ENCODE data around the gene USP46.
A peak's percentile ranks its signal among the peaks of the same experiment; 100 is the strongest.

Gene USP46

GRCh38 chr4:52588771-52589591 is 70.1 kb downstream of the USP46 start:
- Histone ChIP-seq H3K4me1 (ENCODE audit: insufficient read depth, low read length, poor library complexity, severe bottlenecking) (peaks cover 15% of the 10 kb centered on the region), H3K27me3 (ENCODE audit: insufficient read depth, low read length, poor library complexity, severe bottlenecking) (no peaks in the 10 kb centered on the region), H3K9me3 (ENCODE audit: insufficient read depth, low read depth, low read length) (no peaks in the 10 kb centered on the region), H3K79me2 (ENCODE audit: insufficient read depth, low read length) (no peaks in the 10 kb centered on the region), H3K9ac (ENCODE audit: low read depth, low read length, poor library complexity, severe bottlenecking) (no peak overlapping the region), H2AFZ (ENCODE audit: low read length) (no peak overlapping the region), H3F3A (ENCODE audit: low read depth) (no peaks in the 10 kb centered on the region), H3K9me2 (replicated peaks; ENCODE audit: low read depth, low read length) (no peaks in the 10 kb centered on the region), H3K4me2 (ENCODE audit: low read depth, low read length, poor library complexity, severe bottlenecking) (peak overlapping the region; percentile 26), H3K36me3 (ENCODE audit: insufficient read depth, low read length) (no peaks in the 10 kb centered on the region), H3K4me3 (ENCODE audit: low read length, poor library complexity, severe bottlenecking) (no peak overlapping the region), H4K20me1 (ENCODE audit: insufficient read depth, low read length, poor library complexity, severe bottlenecking) (no peaks in the 10 kb centered on the region)
- TF ChIP-seq EZH2phosphoT487 (IDR thresholded peaks at IDR 0.05; ENCODE audit: borderline replicate concordance) = no peak
- TF ChIP-seq, protein P1, sequence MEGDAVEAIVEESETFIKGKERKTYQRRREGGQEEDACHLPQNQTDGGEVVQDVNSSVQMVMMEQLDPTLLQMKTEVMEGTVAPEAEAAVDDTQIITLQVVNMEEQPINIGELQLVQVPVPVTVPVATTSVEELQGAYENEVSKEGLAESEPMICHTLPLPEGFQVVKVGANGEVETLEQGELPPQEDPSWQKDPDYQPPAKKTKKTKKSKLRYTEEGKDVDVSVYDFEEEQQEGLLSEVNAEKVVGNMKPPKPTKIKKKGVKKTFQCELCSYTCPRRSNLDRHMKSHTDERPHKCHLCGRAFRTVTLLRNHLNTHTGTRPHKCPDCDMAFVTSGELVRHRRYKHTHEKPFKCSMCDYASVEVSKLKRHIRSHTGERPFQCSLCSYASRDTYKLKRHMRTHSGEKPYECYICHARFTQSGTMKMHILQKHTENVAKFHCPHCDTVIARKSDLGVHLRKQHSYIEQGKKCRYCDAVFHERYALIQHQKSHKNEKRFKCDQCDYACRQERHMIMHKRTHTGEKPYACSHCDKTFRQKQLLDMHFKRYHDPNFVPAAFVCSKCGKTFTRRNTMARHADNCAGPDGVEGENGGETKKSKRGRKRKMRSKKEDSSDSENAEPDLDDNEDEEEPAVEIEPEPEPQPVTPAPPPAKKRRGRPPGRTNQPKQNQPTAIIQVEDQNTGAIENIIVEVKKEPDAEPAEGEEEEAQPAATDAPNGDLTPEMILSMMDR (conservative IDR thresholded peaks at IDR 0.05; ENCODE audit: low read length) = no peak

- Histone ChIP-seq H3K79me2 (ENCODE audit: insufficient read depth, low read length) (no peaks in the 10 kb centered on the region), H3K9me2 (replicated peaks; ENCODE audit: low read depth, low read length) (no peaks in the 10 kb centered on the region), H2AFZ (ENCODE audit: low read length) (no peak overlapping the region), H3F3A (ENCODE audit: low read depth) (no peaks in the 10 kb centered on the region), H3K9me3 (ENCODE audit: insufficient read depth, low read depth, low read length) (no peaks in the 10 kb centered on the region), H3K27me3 (ENCODE audit: insufficient read depth, low read length, poor library complexity, severe bottlenecking) (no peaks in the 10 kb centered on the region), H3K4me1 (ENCODE audit: insufficient read depth, low read length, poor library complexity, severe bottlenecking) (peaks cover 15% of the 10 kb centered on the region), H4K20me1 (ENCODE audit: insufficient read depth, low read length, poor library complexity, severe bottlenecking) (no peaks in the 10 kb centered on the region), H3K36me3 (ENCODE audit: insufficient read depth, low read length) (no peaks in the 10 kb centered on the region), H3K9ac (ENCODE audit: low read depth, low read length, poor library complexity, severe bottlenecking) (no peak overlapping the region), H3K4me3 (ENCODE audit: low read length, poor library complexity, severe bottlenecking) (no peak overlapping the region), H3K4me2 (ENCODE audit: low read depth, low read length, poor library complexity, severe bottlenecking) (peak overlapping the region; percentile 26)
- no peak for TF ChIP-seq EZH2phosphoT487 (IDR thresholded peaks at IDR 0.05; ENCODE audit: borderline replicate concordance)
- TF ChIP-seq, protein P1 (conservative IDR thresholded peaks at IDR 0.05; ENCODE audit: low read length) = peak; percentile 80
Measured at GRCh38 chr4:52588097-52588496, 71.0 kb downstream of the USP46 start.

GRCh38 chr4:52586069-52586468 is 73.0 kb downstream of the USP46 start:
- H3K9me3 ChIP-seq (ENCODE audit: insufficient read depth, low read depth, low read length) = no peaks in the 10 kb centered on the region
- no peaks in the 10 kb centered on the region for H3K9me2 ChIP-seq (replicated peaks; ENCODE audit: low read depth, low read length)
- H3K9ac ChIP-seq (ENCODE audit: low read depth, low read length, poor library complexity, severe bottlenecking) = no peak overlapping the region
- TF ChIP-seq, protein P1 (conservative IDR thresholded peaks at IDR 0.05; ENCODE audit: low read length) = no peak
- no peak for TF ChIP-seq EZH2phosphoT487 (IDR thresholded peaks at IDR 0.05; ENCODE audit: borderline replicate concordance)
- no peak overlapping the region for H3K4me3 ChIP-seq (ENCODE audit: low read length, poor library complexity, severe bottlenecking)
- H4K20me1 ChIP-seq (ENCODE audit: insufficient read depth, low read length, poor library complexity, severe bottlenecking) = no peaks in the 10 kb centered on the region
- H3F3A ChIP-seq (ENCODE audit: low read depth) = no peaks in the 10 kb centered on the region
- H3K36me3 ChIP-seq (ENCODE audit: insufficient read depth, low read length) = no peaks in the 10 kb centered on the region
- H3K4me1 ChIP-seq (ENCODE audit: insufficient read depth, low read length, poor library complexity, severe bottlenecking) = peaks cover 15% of the 10 kb centered on the region
- H3K27me3 ChIP-seq (ENCODE audit: insufficient read depth, low read length, poor library complexity, severe bottlenecking) = no peaks in the 10 kb centered on the region
- H2AFZ ChIP-seq (ENCODE audit: low read length) = no peak overlapping the region
- H3K4me2 ChIP-seq (ENCODE audit: low read depth, low read length, poor library complexity, severe bottlenecking) = no peak overlapping the region
- H3K79me2 ChIP-seq (ENCODE audit: insufficient read depth, low read length) = no peaks in the 10 kb centered on the region
